ENCODE data around the gene JARID2.

DNA sequence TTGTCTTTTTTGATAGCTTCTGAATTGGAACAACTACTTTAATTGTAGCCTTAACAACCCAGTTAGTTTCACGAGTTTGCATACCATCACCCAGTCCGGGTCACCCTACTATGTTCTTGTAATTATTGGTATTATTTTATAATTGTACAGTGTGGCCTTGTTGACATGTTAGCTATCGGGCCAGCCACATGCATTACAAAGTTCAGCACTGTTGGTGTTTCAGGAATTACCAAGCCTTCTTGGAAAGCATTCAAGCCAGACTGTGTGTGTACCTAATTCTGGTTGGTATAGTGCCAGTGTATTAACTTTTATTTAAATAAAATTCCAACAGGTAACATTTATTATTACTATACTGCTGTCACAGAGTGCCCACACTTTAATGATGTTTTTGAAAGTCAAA is 150.9 kb downstream of the JARID2 start:
- TF ChIP-seq POLR2A (IDR thresholded peaks at IDR 0.05; ENCODE audit: low read depth, low read length) (no peak), RAD21 (IDR thresholded peaks at IDR 0.05; ENCODE audit: low read length) (no peak), CEBPB (IDR thresholded peaks at IDR 0.05; ENCODE audit: low read depth, low read length) (no peak), SMC3 (IDR thresholded peaks at IDR 0.05; ENCODE audit: low read depth, low read length) (no peak)
- TF ChIP-seq, protein P1, sequence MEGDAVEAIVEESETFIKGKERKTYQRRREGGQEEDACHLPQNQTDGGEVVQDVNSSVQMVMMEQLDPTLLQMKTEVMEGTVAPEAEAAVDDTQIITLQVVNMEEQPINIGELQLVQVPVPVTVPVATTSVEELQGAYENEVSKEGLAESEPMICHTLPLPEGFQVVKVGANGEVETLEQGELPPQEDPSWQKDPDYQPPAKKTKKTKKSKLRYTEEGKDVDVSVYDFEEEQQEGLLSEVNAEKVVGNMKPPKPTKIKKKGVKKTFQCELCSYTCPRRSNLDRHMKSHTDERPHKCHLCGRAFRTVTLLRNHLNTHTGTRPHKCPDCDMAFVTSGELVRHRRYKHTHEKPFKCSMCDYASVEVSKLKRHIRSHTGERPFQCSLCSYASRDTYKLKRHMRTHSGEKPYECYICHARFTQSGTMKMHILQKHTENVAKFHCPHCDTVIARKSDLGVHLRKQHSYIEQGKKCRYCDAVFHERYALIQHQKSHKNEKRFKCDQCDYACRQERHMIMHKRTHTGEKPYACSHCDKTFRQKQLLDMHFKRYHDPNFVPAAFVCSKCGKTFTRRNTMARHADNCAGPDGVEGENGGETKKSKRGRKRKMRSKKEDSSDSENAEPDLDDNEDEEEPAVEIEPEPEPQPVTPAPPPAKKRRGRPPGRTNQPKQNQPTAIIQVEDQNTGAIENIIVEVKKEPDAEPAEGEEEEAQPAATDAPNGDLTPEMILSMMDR (conservative IDR thresholded peaks at IDR 0.05; ENCODE audit: low read depth, low read length), result no peak
